ENCODE results near the gene BEND3.
"Not testable (repeated sequence)": the region's sequence is repeated elsewhere in the genome, so short reads cannot be mapped to it uniquely, and the experiment has no call there.

The BEND3 gene

GRCh38 chr6:107030151-107030550, 85.2 kb downstream of the BEND3 start:
- no peak overlapping the region for H3K4me3 ChIP-seq (ENCODE audit: low read depth, low read length)
- DNase-seq (ENCODE audit: low read depth) = no peak
- TF ChIP-seq CTCF (IDR thresholded peaks at IDR 0.05; ENCODE audit: insufficient read depth, low read depth, low read length, missing control alignments) = no peak

GRCh38 chr6:107026965-107027364, 88.3 kb downstream of the BEND3 start:
- DNase-seq (ENCODE audit: low read depth) = no peak
- TF ChIP-seq CTCF (IDR thresholded peaks at IDR 0.05; ENCODE audit: insufficient read depth, low read depth, low read length, missing control alignments) = no peak
- H3K4me3 ChIP-seq (ENCODE audit: low read depth, low read length) = no peak overlapping the region

- H3K4me3 ChIP-seq (ENCODE audit: low read depth, low read length) = no peak overlapping the region
- no peak for DNase-seq (ENCODE audit: low read depth)
- TF ChIP-seq CTCF (IDR thresholded peaks at IDR 0.05; ENCODE audit: insufficient read depth, low read depth, low read length, missing control alignments) = no peak
Measured at GRCh38 chr6:107021446-107022185, 93.7 kb downstream of the BEND3 start.

GRCh38 chr6:107020239-107020638, 95.1 kb downstream of the BEND3 start:
- no peak for TF ChIP-seq CTCF (IDR thresholded peaks at IDR 0.05; ENCODE audit: insufficient read depth, low read depth, low read length, missing control alignments)
- no peak for DNase-seq (ENCODE audit: low read depth)

GRCh38 chr6:107019628-107020027, 95.7 kb downstream of the BEND3 start:
- not testable (repeated sequence) for H3K4me3 ChIP-seq (ENCODE audit: low read depth, low read length); DNase-seq (ENCODE audit: low read depth)

More at GRCh38 chr6:107020239-107020638, 95.1 kb downstream of the BEND3 start:
- no peak overlapping the region for H3K4me3 ChIP-seq (ENCODE audit: low read depth, low read length)

- DNase-seq (ENCODE audit: low read depth) = no peak
- TF ChIP-seq CTCF (IDR thresholded peaks at IDR 0.05; ENCODE audit: insufficient read depth, low read depth, low read length, missing control alignments) = no peak
- H3K4me3 ChIP-seq (ENCODE audit: low read depth, low read length) = no peak overlapping the region
Measured at GRCh38 chr6:107019047-107019446, 96.3 kb downstream of the BEND3 start.
